HCT116 (cell line): Measurements from ENCODE around the gene DPH1. TPM values are rescaled to one million over a fixed set of nuclear protein-coding genes. Genes with fewer than 3 reads are reported as not detected.

ENCODE experiments used
- ATAC-seq: fragments of 200-7000 bp; cut with Tn5 transposase; 2 replicates; pipeline ENCODE4 v1.9.1; 2020; ENCODE audit warnings: mild to moderate bottlenecking, moderate library complexity
- BruUV-seq: library from RNA; stranded (reverse); fragments of 400-500 nt; replicated peaks from 2 replicates; lab custom pipeline; 2021; lab: Mats Ljungman, UMichigan
- CTCF ChIA-PET: fragments of 300-600 bp; sonication (Branson Sonifier 250); formaldehyde crosslinking; loops from one replicate; lab custom pipeline; 2021; ENCODE audit warnings: antibody characterized with exemption; lab: Charles Lee
- POLR2A ChIA-PET: fragments of 300-600, 350-600 bp; sonication (Branson Sonifier 250); formaldehyde crosslinking; loops from one replicate; lab custom pipeline; 2021; ENCODE audit warnings: antibody characterized with exemption; lab: Charles Lee
- RAD21 ChIA-PET, 2 experiments: fragments of 300-600 bp; sonication (Branson Sonifier 250); formaldehyde crosslinking; loops; one replicate each; lab custom pipeline; 2023; ENCODE audit warnings: low total read pairs in 2 of 2; ENCODE audit not compliant: uncharacterized antibody in 2 of 2, unreplicated experiment in 2 of 2, low non-redundant PET in 1 of 2; lab: Charles Lee
- DNase-seq: peaks from one replicate; pipeline ENCODE4 v3.0.0-alpha.2; 2010; ENCODE audit warnings: low read depth, low spot score
- H2AFZ ChIP-seq: fragments of 200-600 bp; shearing (Covaris generic), sonication (generic); 2 replicates; pipeline ENCODE4 v1.6.1; 2017; ENCODE audit warnings: low read depth, mixed run types, mixed read lengths, antibody characterized with exemption, low read length; ENCODE audit not compliant: poor library complexity, severe bottlenecking
- H3K27ac ChIP-seq: 2 replicates; pipeline ENCODE4 v1.5.1; 2012; ENCODE audit warnings: low read depth, low read length
- H3K27me3 ChIP-seq: fragments of 200-600 bp; sonication (generic); 2 replicates; pipeline ENCODE4 v1.6.1; 2016; ENCODE audit warnings: mixed run types, low read length, mixed read lengths; ENCODE audit not compliant: insufficient read depth
- H3K36me3 ChIP-seq, 2 experiments: fragments of 200-500 bp in 1 of 2; fragments of 200-600 bp in 1 of 2; sonication (Bioruptor generic) in 1 of 2; sonication (generic) in 1 of 2; 2 replicates each; pipeline versions ENCODE4 v1.5.1 to v1.6.1; 2014 to 2016; ENCODE audit warnings: low read length in 2 of 2, inconsistent platforms in 1 of 2, mixed read lengths in 1 of 2, mixed run types in 1 of 2; ENCODE audit not compliant: insufficient read depth in 2 of 2, control insufficient read depth in 1 of 2
- H3K4me1 ChIP-seq, 2 experiments: fragments of 200-600 bp in 1 of 2; sonication (generic) in 1 of 2; 2 replicates each; pipeline versions ENCODE4 v1.5.1 to v1.6.1; 2012 to 2017; ENCODE audit warnings: low read length in 2 of 2, inconsistent platforms in 1 of 2, mild to moderate bottlenecking in 1 of 2, mixed read lengths in 1 of 2, mixed run types in 1 of 2, moderate library complexity in 1 of 2; ENCODE audit not compliant: insufficient read depth in 2 of 2, control insufficient read depth in 1 of 2
- H3K4me2 ChIP-seq: fragments of 200-600 bp; sonication (generic); 2 replicates; pipeline ENCODE4 v1.6.1; 2017; ENCODE audit warnings: mixed run types, low read length, mixed read lengths
- H3K4me3 ChIP-seq, 2 experiments: fragments of 200-600 bp in 1 of 2; sonication (generic) in 1 of 2; replicated peaks in 1 of 2; 2 replicates each; pipeline ENCODE4 v1.5.1; 2011 to 2016; ENCODE audit warnings: low read length in 2 of 2, control low read depth in 1 of 2, low read depth in 1 of 2, mild to moderate bottlenecking in 1 of 2, mixed read lengths in 1 of 2, mixed run types in 1 of 2
- H3K79me2 ChIP-seq: fragments of 200-600 bp; sonication (generic); 2 replicates; pipeline ENCODE4 v1.6.1; 2017; ENCODE audit warnings: mild to moderate bottlenecking, mixed run types, low read length, moderate library complexity, mixed read lengths; ENCODE audit not compliant: insufficient read depth
- H3K9ac ChIP-seq: fragments of 200-600 bp; sonication (generic); 2 replicates; pipeline ENCODE4 v1.6.1; 2016; ENCODE audit warnings: low read length, mixed read lengths
- H3K9me2 ChIP-seq: fragments of 200-600 bp; sonication (generic), shearing (Covaris generic); 2 replicates; pipeline ENCODE4 v1.6.1; 2017; ENCODE audit warnings: mixed run types, mild to moderate bottlenecking, moderate library complexity; ENCODE audit not compliant: insufficient read depth
- H3K9me3 ChIP-seq, 2 experiments: fragments of 200-500 bp in 1 of 2; fragments of 200-600 bp in 1 of 2; sonication (Bioruptor generic) in 1 of 2; sonication (generic) in 1 of 2; 2 replicates each; pipeline ENCODE4 v1.6.1; 2014 to 2017; ENCODE audit warnings: low read length in 2 of 2, mixed read lengths in 2 of 2, inconsistent platforms in 1 of 2, low read depth in 1 of 2, mild to moderate bottlenecking in 1 of 2, mixed run types in 1 of 2, moderate library complexity in 1 of 2; ENCODE audit not compliant: control insufficient read depth in 1 of 2, insufficient read depth in 1 of 2
- H4K20me1 ChIP-seq: fragments of 200-600 bp; sonication (generic), shearing (Covaris generic); 2 replicates; pipeline ENCODE4 v1.6.1; 2017; ENCODE audit warnings: mixed run types, mild to moderate bottlenecking, moderate library complexity; ENCODE audit not compliant: insufficient read depth
- ATF3 ChIP-seq: IDR thresholded peaks from 2 replicates; pipeline ENCODE4 v1.6.1; 2012
- CBX3 ChIP-seq: IDR thresholded peaks from 2 replicates; pipeline ENCODE4 v1.6.1; 2012; ENCODE audit warnings: low read depth
- ELF1 ChIP-seq: IDR thresholded peaks from 2 replicates; pipeline ENCODE4 v1.6.1; 2012; ENCODE audit warnings: low read depth, borderline replicate concordance
- EZH2 ChIP-seq: fragments of 200-600 bp; sonication (generic); IDR thresholded peaks from 2 replicates; pipeline ENCODE4 v1.6.1; 2017; ENCODE audit warnings: antibody characterized with exemption, mixed run types
- FOSL1 ChIP-seq: IDR thresholded peaks from 2 replicates; pipeline ENCODE4 v1.6.1; 2012; ENCODE audit warnings: low read depth
- JUND ChIP-seq: IDR thresholded peaks from 2 replicates; pipeline ENCODE4 v1.6.1; 2012
- RAD21 ChIP-seq: IDR thresholded peaks from 2 replicates; pipeline ENCODE4 v1.6.1; 2012; ENCODE audit warnings: low read depth, mild to moderate bottlenecking
- SP1 ChIP-seq: IDR thresholded peaks from 2 replicates; pipeline ENCODE4 v1.6.1; 2012; ENCODE audit warnings: low read depth
- SRF ChIP-seq: IDR thresholded peaks from 2 replicates; pipeline ENCODE4 v1.6.1; 2012; ENCODE audit warnings: low read depth
- ZBTB33 ChIP-seq: IDR thresholded peaks from 2 replicates; pipeline ENCODE4 v1.6.1; 2011; ENCODE audit warnings: mild to moderate bottlenecking, low read length, moderate library complexity; ENCODE audit not compliant: insufficient replicate concordance; ENCODE audit errors: extremely low read depth
- ZNF274 ChIP-seq: fragments of 200-500 bp; sonication (Bioruptor generic); IDR thresholded peaks from 2 replicates; pipeline ENCODE4 v1.6.1; 2014; ENCODE audit warnings: mild to moderate bottlenecking, low read depth, low read length, inconsistent platforms
- intact Hi-C: fragments of 100-400 bp; cut with micrococcal nuclease; formaldehyde crosslinking; loops from 2 replicates; pipeline ENCODE4 v1.10.0; 2022
- total RNA-seq: library from RNA; stranded (reverse); gene quantifications from one replicate; pipeline ENCODE4 v1.2.1, GENCODE V29; 2021; ENCODE audit not compliant: unreplicated experiment
- TF ChIP-seq, protein P1 (sequence below), 3 experiments: fragments of 200-600 bp in 1 of 3; sonication (generic) in 1 of 3; IDR thresholded peaks in 2 of 3; conservative IDR thresholded peaks in 1 of 3; 2 replicates each; pipeline ENCODE4 v1.5.1; 2012 to 2017; ENCODE audit warnings: low read depth in 2 of 3, low read length in 2 of 3, antibody characterized with exemption in 1 of 3, borderline replicate concordance in 1 of 3, control low read depth in 1 of 3, mild to moderate bottlenecking in 1 of 3, mixed read lengths in 1 of 3, mixed run types in 1 of 3, moderate library complexity in 1 of 3; ENCODE audit not compliant: insufficient read depth in 1 of 3

Gene DPH1
- total RNA-seq, 1 experiment from 2014 or later, result 47.2 TPM

DNA sequence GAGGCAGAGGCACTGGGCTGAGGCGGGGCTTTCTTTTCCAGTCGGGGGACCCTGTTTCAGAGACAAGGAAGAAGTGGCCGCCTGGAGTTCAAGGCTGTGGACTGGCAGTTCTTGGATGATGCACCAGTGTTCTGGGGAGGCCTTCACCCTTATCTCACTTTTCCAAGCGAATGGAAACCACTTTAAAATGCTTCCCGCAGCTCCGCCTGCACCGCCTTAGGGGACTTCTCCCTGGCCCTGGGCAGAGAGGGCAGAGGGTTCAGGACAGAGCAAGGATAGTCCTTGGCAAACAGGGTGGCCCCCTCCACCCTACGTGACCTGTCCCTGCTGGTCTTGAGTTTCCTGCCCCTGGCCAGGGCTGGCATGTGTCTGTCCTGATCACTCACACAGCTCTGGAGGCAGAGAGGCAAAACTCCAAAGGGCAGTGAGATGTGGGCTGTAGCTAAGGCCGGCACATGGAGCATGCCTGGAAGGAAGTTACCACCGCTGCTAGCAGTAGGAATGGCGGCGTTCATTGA lies 25.5 kb upstream of the DPH1 start:
- Histone ChIP-seq H3K9ac (no peak overlapping the region), H3K36me3 (no peaks in the 10 kb centered on the region), H3K9me3 (no peaks in the 10 kb centered on the region)
- BruUV-seq, result no TSS peak
- intact Hi-C loops, result no loop called here
- DNase-seq, result no peak
- RAD21 ChIA-PET, result no interaction called here
- TF ChIP-seq SRF (no peak), FOSL1 (no peak), SP1 (no peak), JUND (no peak), ZNF274 (no peak), RAD21 (no peak), CBX3 (no peak), ZBTB33 (no peak), ELF1 (no peak), EZH2 (no peak), ATF3 (no peak)
- TF ChIP-seq, protein P1, sequence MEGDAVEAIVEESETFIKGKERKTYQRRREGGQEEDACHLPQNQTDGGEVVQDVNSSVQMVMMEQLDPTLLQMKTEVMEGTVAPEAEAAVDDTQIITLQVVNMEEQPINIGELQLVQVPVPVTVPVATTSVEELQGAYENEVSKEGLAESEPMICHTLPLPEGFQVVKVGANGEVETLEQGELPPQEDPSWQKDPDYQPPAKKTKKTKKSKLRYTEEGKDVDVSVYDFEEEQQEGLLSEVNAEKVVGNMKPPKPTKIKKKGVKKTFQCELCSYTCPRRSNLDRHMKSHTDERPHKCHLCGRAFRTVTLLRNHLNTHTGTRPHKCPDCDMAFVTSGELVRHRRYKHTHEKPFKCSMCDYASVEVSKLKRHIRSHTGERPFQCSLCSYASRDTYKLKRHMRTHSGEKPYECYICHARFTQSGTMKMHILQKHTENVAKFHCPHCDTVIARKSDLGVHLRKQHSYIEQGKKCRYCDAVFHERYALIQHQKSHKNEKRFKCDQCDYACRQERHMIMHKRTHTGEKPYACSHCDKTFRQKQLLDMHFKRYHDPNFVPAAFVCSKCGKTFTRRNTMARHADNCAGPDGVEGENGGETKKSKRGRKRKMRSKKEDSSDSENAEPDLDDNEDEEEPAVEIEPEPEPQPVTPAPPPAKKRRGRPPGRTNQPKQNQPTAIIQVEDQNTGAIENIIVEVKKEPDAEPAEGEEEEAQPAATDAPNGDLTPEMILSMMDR (IDR thresholded peaks at IDR 0.05 in 2 of 3, conservative IDR thresholded peaks at IDR 0.05 in 1 of 3; ENCODE audit: borderline replicate concordance in 1 of 3, insufficient read depth in 1 of 3, low read depth in 2 of 3, low read length in 2 of 3), result no peak
- TF ChIP-seq, all 23 proteins: peak for 0
- H3K27me3 ChIP-seq, result no peaks in the 10 kb centered on the region
- H4K20me1 ChIP-seq, result no peaks in the 10 kb centered on the region
- no peak overlapping the region for H3K4me2 ChIP-seq
- peaks cover 6 to 7% of the 10 kb centered on the region in 2 experiments; a peak in 2 of 4 replicates for H3K4me1 ChIP-seq
- CTCF ChIA-PET, result no interaction called here
- no peaks in the 10 kb centered on the region for H3K79me2 ChIP-seq
- no peak overlapping the region for H3K4me3 ChIP-seq
- no peak overlapping the region for H3K27ac ChIP-seq
- H3K9me2 ChIP-seq, result no peaks in the 10 kb centered on the region
- H2AFZ ChIP-seq, result no peak overlapping the region
- no peak for ATAC-seq
- POLR2A ChIA-PET, result no interaction called here
